Sigmoid colon (tissue), 3 donors: ENCODE data around the gene SLC17A2.

Experiments
- CTCF ChIP-seq, 4 experiments: fragments of 450-650 bp in 3 of 4; fragments of 200-600 bp in 1 of 4; IDR thresholded peaks; one replicate each; pipeline ENCODE4 v1.5.1; 2016 to 2019; ENCODE audit warnings: antibody characterized with exemption in 4 of 4, mild to moderate bottlenecking in 3 of 4, moderate library complexity in 2 of 4
- POLR2A ChIP-seq, 2 donors: fragments of 450-650 bp; IDR thresholded peaks; one replicate each; pipeline ENCODE4 v1.6.1; 2016; ENCODE audit warnings: antibody characterized with exemption in 2 of 2, mild to moderate bottlenecking in 2 of 2, moderate library complexity in 2 of 2

DNA sequence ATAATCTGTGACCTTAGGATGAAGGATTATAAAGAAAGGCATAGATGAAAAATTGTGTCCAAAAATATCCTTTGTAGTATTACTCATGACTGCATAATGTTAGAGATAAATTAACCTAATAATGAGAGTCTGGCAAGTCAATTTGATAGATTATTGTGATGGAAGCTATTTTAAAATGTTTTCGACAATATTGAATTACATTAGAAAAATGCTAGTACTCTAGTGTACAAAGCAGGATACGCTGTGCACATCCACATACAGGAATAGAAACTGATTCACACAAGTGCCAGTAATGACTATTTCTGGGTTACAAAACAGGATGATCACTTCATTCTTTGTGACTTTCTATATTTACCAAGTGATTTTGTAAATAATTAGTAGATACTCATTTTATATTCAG is 3.3 kb downstream of the SLC17A2 start:
- TF ChIP-seq CTCF (IDR thresholded peaks at IDR 0.05): no peak
- no peak for TF ChIP-seq POLR2A (IDR thresholded peaks at IDR 0.05)
